Brain microvascular endothelial cell (primary cell): Measurements from ENCODE around the gene NLK.
"Not testable (repeated sequence)": the region's sequence is repeated elsewhere in the genome, so short reads cannot be mapped to it uniquely, and the experiment has no call there.

ENCODE experiments used
- DNase-seq: peaks from one replicate; pipeline ENCODE4 v3.0.0-alpha.2; 2020
- H3K27ac ChIP-seq: fragments of 250-450 bp; sonication (Bioruptor Pico); 2 replicates; pipeline ENCODE4 v1.5.1; 2020; ENCODE audit warnings: mild to moderate bottlenecking, moderate library complexity
- H3K27me3 ChIP-seq: fragments of 250-450 bp; sonication (Bioruptor Pico); replicated peaks from 2 replicates; pipeline ENCODE4 v1.5.1; 2020; ENCODE audit warnings: mild to moderate bottlenecking
- H3K36me3 ChIP-seq: fragments of 250-450 bp; sonication (Bioruptor Pico); replicated peaks from 2 replicates; pipeline ENCODE4 v1.5.1; 2020; ENCODE audit warnings: mild to moderate bottlenecking
- H3K4me3 ChIP-seq: 2 replicates; pipeline ENCODE4 v1.5.1; 2011; ENCODE audit warnings: low read depth, mild to moderate bottlenecking, control low read depth, low read length, moderate library complexity
- in situ Hi-C: cut with HindIII; loops from 2 replicates; pipeline ENCODE4 v1.10.0; 2017; ENCODE audit warnings: low sequenced_read_pairs, low pct_ligation_motif_present
- TF ChIP-seq, protein P1 (sequence below): IDR thresholded peaks from 2 replicates; pipeline ENCODE4 v1.5.1; 2011; ENCODE audit warnings: low read depth, mild to moderate bottlenecking, moderate library complexity, low read length, control low read depth, inconsistent platforms; ENCODE audit errors: missing control alignments

The NLK gene

DNA sequence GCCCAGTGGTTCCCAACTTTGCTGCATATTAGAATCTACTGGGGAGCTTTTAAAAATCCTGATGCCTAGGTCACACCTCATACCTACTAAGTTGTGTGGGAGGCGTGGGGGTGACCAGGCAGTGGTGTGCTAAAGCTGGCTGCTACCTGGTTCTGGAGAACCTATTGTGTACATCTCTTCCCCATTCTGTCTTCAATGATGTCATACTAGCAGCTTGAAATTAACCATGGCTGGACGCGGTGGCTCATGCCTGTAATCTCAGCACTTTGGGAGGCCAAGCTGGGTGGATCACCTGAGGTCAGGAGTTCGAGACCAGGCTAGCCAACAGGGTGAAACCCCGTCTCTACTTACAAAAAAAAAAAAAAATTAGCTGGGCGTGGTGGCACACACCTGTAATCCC, 11.3 kb upstream of the NLK start:
- in situ Hi-C loops = no loop called here
- Histone ChIP-seq H3K27me3 (no peaks in the 10 kb centered on the region), H3K4me3 (no peak overlapping the region), H3K36me3 (no peaks in the 10 kb centered on the region), H3K27ac (no peak overlapping the region)
- TF ChIP-seq, protein P1, sequence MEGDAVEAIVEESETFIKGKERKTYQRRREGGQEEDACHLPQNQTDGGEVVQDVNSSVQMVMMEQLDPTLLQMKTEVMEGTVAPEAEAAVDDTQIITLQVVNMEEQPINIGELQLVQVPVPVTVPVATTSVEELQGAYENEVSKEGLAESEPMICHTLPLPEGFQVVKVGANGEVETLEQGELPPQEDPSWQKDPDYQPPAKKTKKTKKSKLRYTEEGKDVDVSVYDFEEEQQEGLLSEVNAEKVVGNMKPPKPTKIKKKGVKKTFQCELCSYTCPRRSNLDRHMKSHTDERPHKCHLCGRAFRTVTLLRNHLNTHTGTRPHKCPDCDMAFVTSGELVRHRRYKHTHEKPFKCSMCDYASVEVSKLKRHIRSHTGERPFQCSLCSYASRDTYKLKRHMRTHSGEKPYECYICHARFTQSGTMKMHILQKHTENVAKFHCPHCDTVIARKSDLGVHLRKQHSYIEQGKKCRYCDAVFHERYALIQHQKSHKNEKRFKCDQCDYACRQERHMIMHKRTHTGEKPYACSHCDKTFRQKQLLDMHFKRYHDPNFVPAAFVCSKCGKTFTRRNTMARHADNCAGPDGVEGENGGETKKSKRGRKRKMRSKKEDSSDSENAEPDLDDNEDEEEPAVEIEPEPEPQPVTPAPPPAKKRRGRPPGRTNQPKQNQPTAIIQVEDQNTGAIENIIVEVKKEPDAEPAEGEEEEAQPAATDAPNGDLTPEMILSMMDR = no peak
- no peak for DNase-seq

DNA sequence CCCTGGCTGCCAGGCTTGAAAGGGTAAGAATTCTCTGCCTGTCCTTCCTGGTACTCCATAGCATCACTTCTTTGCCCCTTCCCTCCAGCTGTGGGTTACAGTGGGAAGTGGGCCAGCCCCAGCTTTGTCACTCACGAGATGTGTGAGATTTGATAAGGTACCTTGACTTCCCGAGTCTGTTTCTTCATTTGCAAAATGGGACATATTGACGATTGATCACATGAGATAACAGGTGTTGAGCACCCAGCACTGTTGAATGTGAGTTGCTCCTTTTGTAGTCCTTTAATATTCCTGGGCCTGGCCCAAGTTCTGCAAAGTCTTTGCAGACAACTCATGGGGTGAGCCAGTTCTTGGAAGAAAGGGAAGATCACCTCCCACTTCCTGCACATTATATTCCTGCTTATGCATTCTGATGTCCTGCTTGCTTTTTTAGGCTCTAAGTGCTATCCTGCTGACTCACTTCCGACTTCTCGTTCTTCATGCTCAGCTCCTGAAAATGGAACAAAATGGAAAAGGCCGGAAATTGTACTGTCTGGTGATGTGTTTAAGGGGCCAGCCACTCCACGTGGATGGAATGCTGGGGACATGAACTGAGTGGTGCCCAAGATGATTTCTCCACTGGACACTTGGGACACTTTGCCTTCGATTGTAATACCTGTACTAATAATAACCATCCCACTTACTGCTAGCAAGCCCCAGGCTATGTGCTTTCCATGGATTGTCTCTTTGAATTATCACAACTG, 8.3 kb upstream of the NLK start:
- no peaks in the 10 kb centered on the region for H3K27me3 ChIP-seq

DNA sequence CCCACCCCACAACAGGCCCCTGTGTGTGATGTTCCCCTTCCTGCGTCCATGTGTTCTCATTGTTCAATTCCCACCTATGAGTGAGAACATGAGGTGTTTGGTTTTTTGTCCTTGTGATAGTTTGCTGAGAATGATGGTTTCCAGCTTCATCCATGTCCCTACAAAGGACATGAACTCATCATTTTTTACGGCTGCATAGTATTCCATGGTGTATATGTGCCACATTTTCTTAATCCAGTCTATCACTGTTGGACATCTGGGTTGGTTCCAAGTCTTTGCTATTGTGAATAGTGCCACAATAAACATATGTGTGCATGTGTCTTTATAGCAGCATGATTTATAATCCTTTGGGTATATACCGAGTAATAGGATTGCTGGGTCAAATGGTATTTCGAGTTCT, 7.0 kb upstream of the NLK start:
- H3K27me3 ChIP-seq, in situ Hi-C loops, DNase-seq, H3K4me3 ChIP-seq, H3K27ac ChIP-seq, H3K36me3 ChIP-seq: not testable (repeated sequence)

More for the DNA sequence above, 8.3 kb upstream of the NLK start:
- TF ChIP-seq, protein P1 = peak; percentile 9
- in situ Hi-C loops = no loop called here
- H3K27ac ChIP-seq = peak overlapping the region; percentile 65
- H3K4me3 ChIP-seq = no peak overlapping the region
- H3K36me3 ChIP-seq = no peaks in the 10 kb centered on the region
- peak; percentile 82 for DNase-seq

DNA sequence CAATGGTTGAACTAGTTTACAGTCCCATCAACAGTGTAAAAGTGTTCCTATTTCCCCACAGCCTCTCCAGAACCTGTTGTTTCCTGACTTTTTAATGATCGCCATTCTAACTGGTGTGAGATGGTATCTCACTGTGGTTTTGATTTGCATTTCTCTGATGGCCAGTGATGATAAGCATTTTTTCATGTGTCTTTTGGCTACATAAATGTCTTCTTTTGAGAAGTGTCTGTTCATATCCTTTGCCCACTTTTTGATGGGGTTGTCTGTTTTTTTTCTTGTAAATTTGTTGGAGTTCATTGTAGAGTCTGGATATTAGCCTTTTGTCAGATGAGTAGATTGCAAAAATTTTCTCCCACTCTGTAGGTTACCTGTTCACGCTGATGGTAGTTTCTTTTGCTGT, 6.6 kb upstream of the NLK start:
- H3K36me3 ChIP-seq, H3K4me3 ChIP-seq, H3K27me3 ChIP-seq, H3K27ac ChIP-seq, in situ Hi-C loops, DNase-seq: not testable (repeated sequence)

DNA sequence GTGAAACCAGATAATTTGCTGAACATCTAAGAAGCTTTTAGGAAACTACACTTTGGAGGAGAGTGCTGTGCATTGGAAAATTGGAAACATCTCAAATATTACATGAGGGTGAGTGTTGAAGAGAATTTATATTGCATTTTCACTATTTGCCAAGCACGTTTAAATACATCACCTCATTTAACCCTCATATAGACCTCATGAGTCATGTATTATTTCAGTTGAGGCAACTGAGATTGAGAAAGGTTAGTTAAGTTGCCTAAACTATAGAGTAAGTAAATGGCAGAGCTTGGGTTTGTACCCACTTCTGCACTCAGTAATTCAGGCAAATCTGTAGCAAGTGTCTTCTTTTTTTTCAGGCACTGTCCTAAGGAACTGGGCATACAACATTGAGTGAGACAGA, 3.7 kb upstream of the NLK start:
- H3K36me3 ChIP-seq = no peaks in the 10 kb centered on the region
- TF ChIP-seq, protein P1 = no peak

DNA sequence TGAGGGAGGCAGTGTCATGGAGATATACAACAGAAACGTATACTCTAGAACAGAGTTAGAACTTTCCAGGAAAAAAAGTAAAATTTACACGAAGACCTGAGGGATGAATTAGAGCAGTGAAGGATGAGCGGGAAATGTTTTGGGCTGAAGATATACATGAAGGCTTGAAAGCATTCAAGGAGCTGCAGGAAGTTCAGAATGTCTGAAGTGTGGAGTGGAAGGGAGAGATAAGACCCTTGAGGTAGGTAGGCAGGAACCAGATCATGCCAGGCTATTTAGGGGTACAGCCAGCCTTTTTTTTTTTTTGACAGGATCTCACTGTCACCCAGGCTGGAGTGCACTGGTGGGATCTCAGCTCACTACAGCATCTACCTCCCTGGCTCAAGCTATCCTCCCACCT, 3.2 kb upstream of the NLK start:
- H3K27me3 ChIP-seq = no peaks in the 10 kb centered on the region
- H3K4me3 ChIP-seq = no peak overlapping the region
- TF ChIP-seq, protein P1 = no peak
- no peak overlapping the region for H3K27ac ChIP-seq
- in situ Hi-C loops = no loop called here
- no peaks in the 10 kb centered on the region for H3K36me3 ChIP-seq
- DNase-seq = no peak

More for the DNA sequence above, 3.7 kb upstream of the NLK start:
- Histone ChIP-seq H3K27ac (no peak overlapping the region), H3K4me3 (no peak overlapping the region), H3K27me3 (no peaks in the 10 kb centered on the region)
- in situ Hi-C loops = no loop called here
- no peak for DNase-seq

DNA sequence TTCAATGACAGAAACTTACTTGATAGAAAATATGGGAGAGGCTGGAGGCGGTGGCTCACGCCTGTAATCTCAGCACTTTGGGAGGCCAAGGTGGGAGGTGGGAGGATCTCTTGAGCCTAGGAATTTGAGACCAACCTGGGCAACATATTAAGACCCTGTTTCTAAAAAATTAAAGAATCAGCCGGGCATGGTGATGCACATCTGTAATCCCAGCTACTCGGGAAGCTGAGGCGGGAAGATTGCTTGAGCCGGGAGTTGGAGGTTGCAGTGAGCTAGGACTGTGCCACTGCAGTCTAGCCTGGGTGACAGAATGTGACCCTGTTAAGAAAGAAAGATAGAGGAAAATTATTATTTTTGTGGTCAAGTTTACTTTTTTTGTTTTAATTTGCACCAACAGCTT, 2.1 kb upstream of the NLK start:
- in situ Hi-C loops = no loop called here

More for the DNA sequence above, 2.1 kb upstream of the NLK start:
- no peak for DNase-seq
- Histone ChIP-seq H3K4me3 (no peak overlapping the region), H3K36me3 (no peaks in the 10 kb centered on the region), H3K27me3 (no peaks in the 10 kb centered on the region), H3K27ac (no peak overlapping the region)
- TF ChIP-seq, protein P1 = no peak
